T-cell (primary cell): ENCODE measurements around the gene RERE. TPM values are rescaled to one million over a fixed set of nuclear protein-coding genes. Genes with fewer than 3 reads are reported as not detected.

ENCODE experiments used
- ATAC-seq, 4 experiments: fragments of 200-7000 bp in 3 of 4; fragments of 150-1000 bp in 1 of 4; cut with Tn5 transposase; replicated peaks in 1 of 4; 1 replicate in 3 of 4; 2 replicates in 1 of 4; pipeline ENCODE4 v1.10.0; 2021; ENCODE audit warnings: moderate library complexity in 3 of 4, mild to moderate bottlenecking in 2 of 4, moderate number of reproducible peaks in 1 of 4
- CTCF ChIA-PET, 2 donors: fragments of 300-600 bp; sonication (Branson Sonifier 250); formaldehyde crosslinking; loops; one replicate each; lab custom pipeline; 2022; ENCODE audit warnings: antibody characterized with exemption in 2 of 2; lab: Charles Lee
- POLR2A ChIA-PET, 2 donors: fragments of 300-600 bp; sonication (Branson Sonifier 250); formaldehyde crosslinking; loops; one replicate each; lab custom pipeline; 2022; ENCODE audit warnings: antibody characterized with exemption in 2 of 2; lab: Charles Lee
- DNase-seq, 35 experiments: peaks; one replicate each; pipeline versions ENCODE4 v3.0.0 to v3.0.0-alpha.2; 2013 to 2023
- H3K27ac ChIP-seq: one replicate; pipeline ENCODE4 v1.5.1; 2013; ENCODE audit warnings: low read length
- H3K27me3 ChIP-seq, 2 experiments: replicated peaks in 1 of 2; 1 replicate in 1 of 2; 2 replicates in 1 of 2; pipeline versions ENCODE4 v1.6.1 to v1.7.0; 2013; ENCODE audit warnings: low read length in 1 of 2, mixed read lengths in 1 of 2; ENCODE audit not compliant: control insufficient read depth in 2 of 2, insufficient read depth in 2 of 2; ENCODE audit errors: extremely low read depth in 1 of 2
- H3K36me3 ChIP-seq, 2 donors: 1 replicate in 1 of 2; 2 replicates in 1 of 2; pipeline versions ENCODE4 v1.6.1 to v1.7.0; 2013; ENCODE audit warnings: low read length in 1 of 2; ENCODE audit not compliant: control insufficient read depth in 2 of 2, insufficient read depth in 1 of 2; ENCODE audit errors: extremely low read depth in 1 of 2
- H3K4me1 ChIP-seq, 2 experiments: 1 replicate in 1 of 2; 2 replicates in 1 of 2; pipeline versions ENCODE4 v1.6.1 to v1.7.0; 2013; ENCODE audit warnings: low read length in 2 of 2, mixed read lengths in 1 of 2; ENCODE audit not compliant: insufficient read depth in 2 of 2, control insufficient read depth in 1 of 2; ENCODE audit errors: extremely low read depth in 1 of 2
- H3K4me3 ChIP-seq, 2 donors: 1 replicate in 1 of 2; 2 replicates in 1 of 2; pipeline versions ENCODE4 v1.5.1 to v1.7.0; 2013; ENCODE audit warnings: mild to moderate bottlenecking in 2 of 2, low read length in 1 of 2, moderate library complexity in 1 of 2; ENCODE audit not compliant: control insufficient read depth in 1 of 2; ENCODE audit errors: extremely low read depth in 1 of 2
- H3K9me3 ChIP-seq: 2 replicates; pipeline ENCODE4 v1.7.0; 2013
- H3K27ac Mint-ChIP-seq, 2 donors: one replicate each; pipeline ENCODE4 v1.8.0; 2020 to 2021; ENCODE audit warnings: mild to moderate bottlenecking in 2 of 2, mixed read lengths in 2 of 2
- H3K27me3 Mint-ChIP-seq, 2 donors: one replicate each; pipeline ENCODE4 v1.8.0; 2021 to 2022; ENCODE audit warnings: mixed read lengths in 2 of 2
- H3K36me3 Mint-ChIP-seq: one replicate; pipeline ENCODE4 v1.8.0; 2021; ENCODE audit warnings: mixed read lengths
- H3K4me1 Mint-ChIP-seq, 3 donors: one replicate each; pipeline ENCODE4 v1.8.0; 2020 to 2022; ENCODE audit warnings: mixed read lengths in 3 of 3, mild to moderate bottlenecking in 1 of 3
- H3K4me3 Mint-ChIP-seq, 3 donors: one replicate each; pipeline ENCODE4 v1.8.0; 2020 to 2022; ENCODE audit warnings: mild to moderate bottlenecking in 3 of 3, mixed read lengths in 3 of 3, moderate library complexity in 3 of 3
- H3K9me3 Mint-ChIP-seq, 3 donors: one replicate each; pipeline ENCODE4 v1.8.0; 2020 to 2022; ENCODE audit warnings: mixed read lengths in 3 of 3
- WGBS: methylation state at CpG from one replicate; pipeline ENCODE4 v1.1.5; 2013; ENCODE audit warnings: missing lambda C conversion rate; ENCODE audit not compliant: insufficient coverage; 5-methylcytosine and 5-hydroxymethylcytosine counted together
- total RNA-seq, 35 experiments: library from RNA in 6 of 35; stranded (reverse) in 6 of 35; fragments of 120-200 nt in 1 of 35; gene quantifications; one replicate each; pipeline versions ENCODE4 v1.2.1 to v1.2.4 and lab custom pipeline; 2013 to 2026

The RERE gene
- total RNA-seq, 5 donors from 2014 or later (not counting 1 experiment from before 2014, with no cell fraction given): 85.1 to 116 (median 103) TPM

- Mint-ChIP-seq H3K27ac (no peak overlapping the region), H3K9me3 (no peaks in the 10 kb centered on the region), H3K4me1 (peaks cover 35 to 59% (median 54%) of the 10 kb centered on the region in 3 donors), H3K4me3 (peak overlapping the region; percentile 2 to 23 (median 11)), H3K27me3 (no peaks in the 10 kb centered on the region), H3K36me3 (peaks cover 10% of the 10 kb centered on the region)
- POLR2A ChIA-PET: interaction anchor here in 1 of 2 donors (0.7 kb wide), 1 partner anchor 191 kb away, joined by 3 read pairs; no protein-coding TSS in a partner anchor
- H3K4me1 ChIP-seq: peaks cover 0 to 25% of the 10 kb centered on the region in 2 experiments
- no peaks in the 10 kb centered on the region for H3K27me3 ChIP-seq
- WGBS: 78% methylated on average over 4 of the region's 7 CpGs
- H3K9me3 ChIP-seq: no peaks in the 10 kb centered on the region
- peak overlapping the region; percentile 4 for H3K27ac ChIP-seq
- ATAC-seq (peak in 2 of 4 experiments; percentile 49 to 75), DNase-seq (peak in 2 of 35 experiments; percentile 8 to 14)
- no peak overlapping the region for H3K4me3 ChIP-seq
- CTCF ChIA-PET: no interaction called here
- peaks cover 0 to 8% of the 10 kb centered on the region in 2 donors for H3K36me3 ChIP-seq
Observed at GRCh38 chr1:8629241-8630091, 188.0 kb downstream of the RERE start.

DNA sequence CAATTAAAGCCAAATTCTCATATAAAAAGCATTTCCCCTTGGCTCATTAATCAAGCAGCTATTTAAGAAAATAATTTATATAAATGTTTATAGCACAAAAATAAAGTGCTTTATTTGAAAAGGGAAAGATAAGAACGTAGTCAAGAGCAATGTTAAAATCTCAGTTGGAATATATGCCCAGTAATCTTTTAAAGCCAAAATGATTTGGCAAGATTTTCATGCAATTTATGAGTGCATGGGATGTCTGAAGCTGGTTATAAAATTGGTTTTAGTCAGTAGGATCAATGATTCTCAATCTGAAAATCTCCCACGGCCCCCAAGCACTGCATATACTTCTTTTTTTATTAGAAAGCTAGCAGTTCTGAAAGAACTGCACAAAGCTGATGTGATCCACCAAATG lies 188.8 kb downstream of the RERE start:
- Mint-ChIP-seq H3K27me3 (no peaks in the 10 kb centered on the region), H3K4me1 (peaks cover 41 to 64% (median 53%) of the 10 kb centered on the region in 3 donors), H3K27ac (no peak overlapping the region), H3K4me3 (no peak overlapping the region), H3K9me3 (no peaks in the 10 kb centered on the region), H3K36me3 (peaks cover 8% of the 10 kb centered on the region)
- ATAC-seq (no peak), DNase-seq (no peak)
- ChIA-PET CTCF (no interaction called here), POLR2A (interaction anchor here (0.6 kb wide), 2 partner anchors 8 to 112 kb away, joined by 4 to 8 read pairs; no protein-coding TSS in a partner anchor)
- H3K4me3 ChIP-seq: no peak overlapping the region
- H3K36me3 ChIP-seq: peaks cover 0 to 4% of the 10 kb centered on the region in 2 donors
- H3K4me1 ChIP-seq: peaks cover 0 to 25% of the 10 kb centered on the region in 2 experiments
- H3K27ac ChIP-seq: no peak overlapping the region
- H3K9me3 ChIP-seq: no peaks in the 10 kb centered on the region
- no peaks in the 10 kb centered on the region for H3K27me3 ChIP-seq
- 67% methylated on average over 1 of the region's 2 CpGs for WGBS

GRCh38 chr1:8627728-8628127 lies 189.7 kb downstream of the RERE start:
- ChIA-PET CTCF (interaction anchor here in 1 of 2 donors (0.7 kb wide), 2 partner anchors 612 to 1276 kb away, joined by 3 to 4 read pairs; no protein-coding TSS in a partner anchor), POLR2A (interaction anchor here (0.6 to 0.7 kb wide), 2 partner anchors 111 to 217 kb away, joined by 3 to 8 read pairs; no protein-coding TSS in a partner anchor)
- Mint-ChIP-seq H3K27me3 (no peaks in the 10 kb centered on the region), H3K4me1 (peaks cover 43 to 67% (median 59%) of the 10 kb centered on the region in 3 donors), H3K27ac (no peak overlapping the region), H3K4me3 (no peak overlapping the region), H3K9me3 (no peaks in the 10 kb centered on the region), H3K36me3 (peaks cover 10% of the 10 kb centered on the region)
- ATAC-seq: no peak
- H3K9me3 ChIP-seq: no peaks in the 10 kb centered on the region
- no peaks in the 10 kb centered on the region for H3K27me3 ChIP-seq
- no peak overlapping the region for H3K27ac ChIP-seq
- 100% methylated on average over 2 of the region's 5 CpGs for WGBS
- no peak overlapping the region for H3K4me3 ChIP-seq
- H3K36me3 ChIP-seq: no peaks in the 10 kb centered on the region
- no peak for DNase-seq
- peaks cover 0 to 25% of the 10 kb centered on the region in 2 experiments for H3K4me1 ChIP-seq

- 64% methylated on average over 4 of the region's 4 CpGs for WGBS
- ChIA-PET CTCF (interaction anchor here in 1 of 2 donors (0.5 to 1.0 kb wide), 2 partner anchors 45 to 121 kb away, joined by 3 read pairs; no protein-coding TSS in a partner anchor), POLR2A (interaction anchor here in 1 of 2 donors (0.6 kb wide), 2 partner anchors 79 to 550 kb away, joined by 3 to 7 read pairs; no protein-coding TSS in a partner anchor)
- DNase-seq (no peak), ATAC-seq (no peak)
- Histone ChIP-seq H3K9me3 (no peaks in the 10 kb centered on the region), H3K4me3 (no peak overlapping the region), H3K27ac (no peak overlapping the region), H3K36me3 (no peaks in the 10 kb centered on the region), H3K27me3 (no peaks in the 10 kb centered on the region), H3K4me1 (peaks cover 0 to 16% of the 10 kb centered on the region in 2 experiments)
- Mint-ChIP-seq H3K9me3 (no peaks in the 10 kb centered on the region), H3K4me3 (no peak overlapping the region), H3K36me3 (peaks cover 10% of the 10 kb centered on the region), H3K27ac (no peak overlapping the region), H3K27me3 (no peaks in the 10 kb centered on the region), H3K4me1 (peaks cover 35 to 53% (median 50%) of the 10 kb centered on the region in 3 donors)
Observed at GRCh38 chr1:8625981-8626898, 191.2 kb downstream of the RERE start.

DNA sequence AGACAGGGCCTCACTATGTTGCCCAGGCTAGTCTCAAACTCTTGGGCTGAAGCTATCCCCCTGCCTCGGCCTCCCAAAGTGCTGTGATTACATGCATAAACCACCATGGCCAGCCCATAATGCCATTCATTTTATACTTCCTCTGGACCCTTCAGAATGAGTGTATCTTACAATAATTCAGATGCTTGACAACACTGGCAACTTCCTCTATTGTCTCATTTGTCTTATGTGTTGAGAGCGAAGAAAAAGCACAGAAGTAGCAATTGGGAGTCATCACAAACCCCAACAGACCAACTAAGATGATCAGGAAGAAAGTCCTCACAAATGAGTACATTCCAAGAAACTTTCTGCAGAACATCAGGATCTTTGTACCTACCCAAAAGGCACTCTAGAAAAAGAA lies 191.9 kb downstream of the RERE start:
- Histone ChIP-seq H3K4me3 (no peak overlapping the region), H3K27ac (no peak overlapping the region), H3K36me3 (no peaks in the 10 kb centered on the region), H3K4me1 (peaks cover 0 to 15% of the 10 kb centered on the region in 2 experiments), H3K9me3 (no peaks in the 10 kb centered on the region), H3K27me3 (no peaks in the 10 kb centered on the region)
- ChIA-PET CTCF (no interaction called here), POLR2A (no interaction called here)
- Mint-ChIP-seq H3K36me3 (peaks cover 10% of the 10 kb centered on the region), H3K27ac (no peak overlapping the region), H3K4me3 (no peak overlapping the region), H3K4me1 (peaks cover 31 to 49% (median 48%) of the 10 kb centered on the region in 3 donors), H3K27me3 (no peaks in the 10 kb centered on the region), H3K9me3 (no peaks in the 10 kb centered on the region)
- no peak for ATAC-seq
- DNase-seq: no peak
- no CpG with 5 or more reads among the region's 2 CpGs for WGBS
